ENCODE data around the gene ESPN.
A peak's percentile ranks its signal among the peaks of the same experiment; 100 is the strongest.

Gene ESPN

DNA sequence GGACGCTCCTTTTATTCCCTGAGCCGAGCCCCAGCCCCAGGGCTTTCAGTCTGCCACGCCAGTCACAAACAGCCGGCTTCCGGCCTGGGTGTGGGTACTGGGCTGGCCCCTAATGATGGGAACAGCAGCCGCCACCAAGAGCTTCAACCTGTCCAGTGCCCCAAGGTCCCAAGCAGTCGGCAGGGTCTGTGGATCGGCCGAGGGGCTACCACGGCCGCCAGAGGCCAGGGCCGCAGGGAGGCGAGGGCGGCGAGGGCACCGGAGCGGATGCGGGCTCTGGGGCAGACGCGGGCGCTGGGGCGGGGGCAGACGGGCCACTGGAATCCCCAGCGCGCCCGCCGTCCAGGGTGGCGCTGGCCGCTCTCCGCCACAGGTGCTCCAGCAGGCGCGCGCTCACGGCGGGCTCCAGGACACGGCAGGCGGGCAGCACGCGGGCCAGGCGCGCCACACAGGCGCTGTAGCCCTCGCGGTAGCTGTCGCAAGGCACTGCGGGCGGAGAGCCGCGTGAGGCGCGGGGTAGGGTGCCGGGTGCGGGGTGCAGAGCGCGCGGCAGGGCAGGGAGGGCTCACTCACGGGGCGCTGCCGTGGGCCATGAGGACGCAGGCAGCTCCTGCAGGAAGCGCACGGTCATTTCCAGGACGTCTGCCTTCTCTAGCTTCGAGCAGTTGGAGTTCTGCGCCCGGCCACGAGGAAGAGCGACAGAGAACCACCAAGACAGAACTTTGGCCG is 5.7 kb upstream of the ESPN start:
- no peak for DNase-seq (ENCODE audit: extremely low read depth, insufficient read length)
- Histone ChIP-seq H3K36me3 (ENCODE audit: control insufficient read depth, insufficient read depth, low read length) (no peaks in the 10 kb centered on the region), H3K27me3 (replicated peaks; ENCODE audit: control insufficient read depth, insufficient read depth, low read length) (peaks cover 6% of the 10 kb centered on the region), H3K4me3 (replicated peaks; ENCODE audit: low read depth, low read length) (no peak overlapping the region; the same call in 1 of the 2 replicates)
- TF ChIP-seq, protein P1, sequence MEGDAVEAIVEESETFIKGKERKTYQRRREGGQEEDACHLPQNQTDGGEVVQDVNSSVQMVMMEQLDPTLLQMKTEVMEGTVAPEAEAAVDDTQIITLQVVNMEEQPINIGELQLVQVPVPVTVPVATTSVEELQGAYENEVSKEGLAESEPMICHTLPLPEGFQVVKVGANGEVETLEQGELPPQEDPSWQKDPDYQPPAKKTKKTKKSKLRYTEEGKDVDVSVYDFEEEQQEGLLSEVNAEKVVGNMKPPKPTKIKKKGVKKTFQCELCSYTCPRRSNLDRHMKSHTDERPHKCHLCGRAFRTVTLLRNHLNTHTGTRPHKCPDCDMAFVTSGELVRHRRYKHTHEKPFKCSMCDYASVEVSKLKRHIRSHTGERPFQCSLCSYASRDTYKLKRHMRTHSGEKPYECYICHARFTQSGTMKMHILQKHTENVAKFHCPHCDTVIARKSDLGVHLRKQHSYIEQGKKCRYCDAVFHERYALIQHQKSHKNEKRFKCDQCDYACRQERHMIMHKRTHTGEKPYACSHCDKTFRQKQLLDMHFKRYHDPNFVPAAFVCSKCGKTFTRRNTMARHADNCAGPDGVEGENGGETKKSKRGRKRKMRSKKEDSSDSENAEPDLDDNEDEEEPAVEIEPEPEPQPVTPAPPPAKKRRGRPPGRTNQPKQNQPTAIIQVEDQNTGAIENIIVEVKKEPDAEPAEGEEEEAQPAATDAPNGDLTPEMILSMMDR (IDR thresholded peaks at IDR 0.05; ENCODE audit: insufficient read depth, low read length, poor library complexity, severe bottlenecking), result no peak

GRCh38 chr1:6419397-6419803 is 5.2 kb upstream of the ESPN start:
- DNase-seq (ENCODE audit: extremely low read depth, insufficient read length), result no peak
- H3K4me3 ChIP-seq (replicated peaks; ENCODE audit: low read depth, low read length), result peak overlapping the region; percentile 53
- H3K27me3 ChIP-seq (replicated peaks; ENCODE audit: control insufficient read depth, insufficient read depth, low read length), result peaks cover 6% of the 10 kb centered on the region
- TF ChIP-seq, protein P1 (IDR thresholded peaks at IDR 0.05; ENCODE audit: insufficient read depth, low read length, poor library complexity, severe bottlenecking), result no peak
- H3K36me3 ChIP-seq (ENCODE audit: control insufficient read depth, insufficient read depth, low read length), result no peaks in the 10 kb centered on the region

DNA sequence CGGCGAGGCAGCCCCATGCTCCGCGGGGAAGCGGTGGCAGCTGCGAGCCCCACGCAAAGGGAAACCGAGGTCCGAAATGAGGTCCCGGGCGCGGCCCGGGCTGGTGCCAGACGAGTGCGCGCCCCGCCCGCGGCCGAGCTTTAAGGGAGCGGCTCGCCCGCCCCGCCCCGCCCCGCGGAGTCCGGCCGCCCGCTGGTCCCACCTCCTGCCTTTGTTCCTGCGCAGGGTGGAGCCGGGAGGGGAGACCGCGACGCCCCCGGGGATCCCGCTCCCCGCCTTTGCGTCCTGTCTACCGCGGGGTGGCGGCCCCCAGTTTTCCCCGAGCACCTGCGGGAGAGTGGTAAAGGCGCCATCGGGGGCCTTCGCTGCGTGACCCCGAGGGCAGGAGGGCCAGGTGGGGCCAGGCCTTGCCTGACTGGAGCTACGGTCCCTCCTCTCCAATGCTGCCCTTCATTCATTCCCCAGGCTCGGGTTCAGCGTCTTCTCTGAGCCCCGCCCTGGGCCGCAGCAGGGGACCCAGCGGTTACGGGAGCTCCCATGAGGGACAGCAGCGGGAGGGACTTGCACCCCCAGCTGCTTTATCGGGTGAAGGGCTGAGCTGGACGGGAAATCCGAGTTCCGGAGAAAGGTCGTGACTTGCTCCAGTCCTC is 4.6 kb upstream of the ESPN start, which contains the start of gene HES2:
HES2 (minus strand) TSS at position 116 of the 650 bp plus-strand sequence; CDS start at position 17, 99 bp downstream.
- H3K4me3 ChIP-seq (replicated peaks; ENCODE audit: low read depth, low read length), result peak within 1 kb of the TSS; percentile 53
- DNase-seq (ENCODE audit: extremely low read depth, insufficient read length), result no peak
- no peaks in the 10 kb centered on the region for H3K36me3 ChIP-seq (ENCODE audit: control insufficient read depth, insufficient read depth, low read length)
- TF ChIP-seq, protein P1 (IDR thresholded peaks at IDR 0.05; ENCODE audit: insufficient read depth, low read length, poor library complexity, severe bottlenecking), result no peak
- H3K27me3 ChIP-seq (replicated peaks; ENCODE audit: control insufficient read depth, insufficient read depth, low read length), result peaks cover 6% of the 10 kb centered on the region

GRCh38 chr1:6420454-6421042 is 4.0 kb upstream of the ESPN start:
- H3K27me3 ChIP-seq (replicated peaks; ENCODE audit: control insufficient read depth, insufficient read depth, low read length), result peaks cover 6% of the 10 kb centered on the region
- no peak for DNase-seq (ENCODE audit: extremely low read depth, insufficient read length)
- no peak overlapping the region for H3K4me3 ChIP-seq (replicated peaks; ENCODE audit: low read depth, low read length)
- TF ChIP-seq, protein P1 (IDR thresholded peaks at IDR 0.05; ENCODE audit: insufficient read depth, low read length, poor library complexity, severe bottlenecking), result no peak
- no peaks in the 10 kb centered on the region for H3K36me3 ChIP-seq (ENCODE audit: control insufficient read depth, insufficient read depth, low read length)

DNA sequence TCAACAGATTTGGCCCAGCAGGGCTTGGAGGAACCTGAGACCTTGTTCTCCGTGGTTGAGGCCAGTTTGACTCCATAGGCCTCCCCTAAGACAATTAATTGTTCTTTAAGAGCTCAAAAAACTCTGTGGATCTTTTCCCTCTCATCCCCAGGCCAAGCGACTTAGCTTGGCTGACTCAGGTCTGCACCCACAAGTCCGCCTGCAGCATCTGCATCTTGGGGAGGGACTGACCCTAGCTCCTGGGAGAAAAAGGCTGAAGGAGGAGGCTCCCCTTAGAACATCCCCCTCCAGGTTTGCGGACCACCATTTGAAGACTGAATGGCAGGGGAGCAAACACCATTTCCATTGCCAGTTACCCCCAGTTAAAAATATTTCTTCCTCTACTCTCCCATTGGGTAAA is 3.3 kb upstream of the ESPN start:
- no peaks in the 10 kb centered on the region for H3K36me3 ChIP-seq (ENCODE audit: control insufficient read depth, insufficient read depth, low read length)
- DNase-seq (ENCODE audit: extremely low read depth, insufficient read length), result no peak
- TF ChIP-seq, protein P1 (IDR thresholded peaks at IDR 0.05; ENCODE audit: insufficient read depth, low read length, poor library complexity, severe bottlenecking), result no peak
- no peak overlapping the region for H3K4me3 ChIP-seq (replicated peaks; ENCODE audit: low read depth, low read length)
- H3K27me3 ChIP-seq (replicated peaks; ENCODE audit: control insufficient read depth, insufficient read depth, low read length), result peaks cover 6% of the 10 kb centered on the region
